Measurements from ENCODE around the gene ATF7.

ATF7 gene

DNA sequence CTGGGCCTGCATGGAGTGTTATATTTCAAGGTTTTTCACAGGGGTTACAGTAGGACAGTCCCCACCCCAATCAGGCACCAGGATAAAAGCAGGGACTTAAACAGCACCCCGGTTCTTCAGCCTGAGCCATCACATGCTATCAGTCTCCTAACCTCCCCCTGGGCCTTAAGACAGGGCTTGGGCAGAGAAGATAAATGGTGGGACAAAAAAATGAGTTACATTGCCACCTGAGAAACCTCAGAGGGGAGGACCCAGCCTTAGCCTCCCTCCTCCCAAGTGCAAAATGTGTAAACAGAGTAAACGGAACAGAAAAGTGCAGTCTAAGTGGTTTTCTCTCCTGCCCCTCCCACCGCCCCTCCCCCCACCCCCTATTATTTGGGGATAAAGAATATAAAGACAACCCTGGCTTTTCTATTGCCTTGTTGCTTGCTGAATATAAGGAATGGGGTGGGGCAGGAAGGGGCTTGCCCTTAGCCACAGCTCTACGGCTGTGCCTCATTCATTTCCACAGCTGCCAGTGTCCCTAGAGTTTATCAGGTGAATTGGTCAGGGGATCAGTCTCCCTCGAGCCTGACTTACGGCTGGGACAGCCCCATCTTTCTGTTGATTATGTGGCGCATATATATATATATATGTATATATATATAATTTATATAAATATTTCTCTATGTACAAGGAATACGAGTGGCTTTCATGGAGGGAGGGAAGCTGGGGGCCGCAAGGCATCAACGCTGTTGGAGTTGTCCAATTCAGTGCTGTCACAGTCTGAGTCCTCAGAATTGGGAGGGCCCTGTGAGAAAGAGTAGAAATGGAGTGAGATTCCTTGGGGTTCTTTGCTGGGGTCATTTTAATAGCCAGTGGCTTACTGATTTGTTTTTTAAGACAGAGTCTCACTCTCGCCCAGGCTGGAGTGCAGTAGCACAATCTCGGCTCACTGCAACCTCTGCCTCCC, 145.4 kb downstream of the ATF7 start:
- no peak for DNase-seq

DNA sequence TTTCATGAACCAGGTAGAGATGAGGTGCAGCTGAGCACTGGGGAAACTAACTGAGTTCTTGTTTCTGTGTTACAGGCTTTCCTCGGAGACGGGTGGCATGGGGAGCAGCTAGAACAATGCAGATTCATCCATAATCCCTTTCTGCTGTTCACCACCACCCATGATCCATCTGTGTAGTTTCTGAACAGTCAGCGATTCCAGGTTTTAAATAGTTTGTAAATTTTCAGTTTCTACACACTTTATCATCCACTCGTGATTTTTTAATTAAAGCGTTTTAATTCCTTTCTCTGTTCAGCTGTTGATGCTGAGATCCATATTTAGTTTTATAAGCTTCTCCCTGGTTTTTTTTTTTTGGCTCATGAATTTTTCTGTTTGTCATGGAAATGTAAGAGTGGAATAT, 146.9 kb downstream of the ATF7 start:
- DNase-seq = no peak

DNA sequence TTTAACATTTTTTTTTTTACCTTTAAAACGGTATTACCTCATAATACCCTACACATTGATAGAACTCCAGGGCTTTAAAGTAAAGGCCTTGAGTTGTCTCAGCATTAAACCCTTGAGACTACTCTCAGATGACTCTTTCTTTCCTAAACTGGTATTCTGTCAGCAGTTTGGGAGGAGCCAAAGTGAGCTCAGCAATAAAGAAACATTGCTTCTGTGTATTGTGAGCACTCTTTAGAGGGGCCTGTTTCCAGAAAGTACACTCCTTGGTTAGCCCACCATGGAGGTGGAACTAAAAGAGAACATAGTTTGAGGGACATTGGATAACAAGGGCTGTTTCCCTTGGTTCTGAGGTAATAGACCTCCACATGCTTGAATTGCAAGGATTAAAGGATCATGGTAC, 147.3 kb downstream of the ATF7 start:
- DNase-seq = no peak

DNA sequence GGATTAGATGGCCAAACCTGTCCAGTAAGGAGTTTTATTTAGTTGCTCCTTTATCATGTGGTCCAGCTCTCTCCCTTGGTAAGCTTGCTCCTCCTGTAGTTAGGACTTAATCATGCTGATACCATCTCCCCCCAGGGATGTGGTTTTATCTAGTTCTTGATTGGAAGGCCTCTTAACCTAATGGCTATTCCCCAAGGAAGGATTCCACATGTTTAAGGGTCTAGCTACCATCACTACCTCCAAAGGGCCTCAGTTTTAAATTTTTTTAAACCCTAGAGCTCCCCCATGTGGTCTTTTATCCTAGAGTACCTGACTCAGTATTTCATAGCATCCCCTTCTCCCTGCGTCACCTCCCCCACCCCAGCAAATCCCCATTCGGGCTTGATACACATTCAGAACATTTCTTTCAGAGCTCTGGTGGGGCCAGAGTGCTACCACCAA, 149.4 kb downstream of the ATF7 start:
- DNase-seq = peak; percentile 50

DNA sequence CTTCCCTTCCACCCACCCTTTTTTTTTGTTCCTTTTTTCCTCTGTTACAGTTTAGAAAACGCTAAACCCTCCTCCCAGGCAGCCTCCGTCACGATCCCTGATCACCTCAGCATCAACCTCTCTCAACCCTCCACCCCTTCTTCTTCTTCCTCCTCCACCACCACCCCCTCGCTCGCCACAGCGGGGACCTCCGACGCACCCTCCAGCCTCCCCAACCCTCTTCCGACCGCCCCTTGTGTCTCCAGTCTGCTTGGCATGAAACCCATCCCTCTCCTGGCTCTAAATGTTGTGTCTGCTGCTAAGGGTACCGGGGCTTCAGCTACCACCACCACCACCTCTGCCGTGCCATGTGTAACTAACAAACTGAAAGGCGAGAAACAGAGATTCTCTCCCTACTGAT, 151.4 kb downstream of the ATF7 start:
- DNase-seq = no peak

DNA sequence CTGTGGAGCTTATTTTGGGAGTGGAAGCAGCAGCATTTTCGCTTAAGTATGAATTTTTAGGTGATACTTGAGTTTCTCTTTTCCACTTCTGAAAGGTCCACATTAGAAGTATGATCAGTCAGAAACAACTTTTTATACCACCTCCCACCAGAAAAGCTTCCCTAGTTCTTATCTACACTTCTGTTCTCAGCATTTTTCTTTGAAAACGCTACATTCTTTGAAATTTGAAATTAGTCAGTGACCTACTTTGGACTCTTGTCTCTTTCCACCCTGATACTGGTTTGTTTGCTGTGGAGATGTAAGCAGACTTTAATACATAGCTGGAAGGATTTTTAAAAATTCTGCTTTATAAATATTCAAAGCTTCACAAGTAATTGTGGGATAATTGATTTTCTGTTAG, 152.1 kb downstream of the ATF7 start:
- DNase-seq = no peak

DNA sequence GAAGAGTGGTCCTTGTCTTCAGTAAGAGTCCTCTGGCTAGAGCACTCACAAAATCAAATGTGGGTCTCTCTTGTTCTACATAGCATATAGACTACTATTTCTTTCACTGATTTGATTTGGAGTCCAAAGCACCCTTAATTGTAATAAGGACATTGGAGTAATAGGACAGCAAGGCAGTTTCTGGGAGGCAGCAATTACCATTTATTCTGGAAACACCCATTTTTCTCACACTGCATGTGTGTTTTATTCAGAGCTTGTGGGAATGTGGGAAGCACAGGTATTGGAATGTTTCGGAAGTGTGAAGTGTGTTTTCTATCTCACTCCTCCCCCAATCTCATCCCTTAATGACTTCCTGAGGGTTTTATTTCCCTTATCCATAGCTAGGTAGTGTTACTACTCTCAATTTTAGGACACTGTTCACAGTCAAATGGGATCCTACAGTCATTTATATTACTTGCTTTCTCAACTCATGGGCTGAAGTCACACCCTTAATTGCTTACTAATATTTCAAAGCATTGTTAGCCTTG, 154.1 kb downstream of the ATF7 start:
- no peak for DNase-seq

DNA sequence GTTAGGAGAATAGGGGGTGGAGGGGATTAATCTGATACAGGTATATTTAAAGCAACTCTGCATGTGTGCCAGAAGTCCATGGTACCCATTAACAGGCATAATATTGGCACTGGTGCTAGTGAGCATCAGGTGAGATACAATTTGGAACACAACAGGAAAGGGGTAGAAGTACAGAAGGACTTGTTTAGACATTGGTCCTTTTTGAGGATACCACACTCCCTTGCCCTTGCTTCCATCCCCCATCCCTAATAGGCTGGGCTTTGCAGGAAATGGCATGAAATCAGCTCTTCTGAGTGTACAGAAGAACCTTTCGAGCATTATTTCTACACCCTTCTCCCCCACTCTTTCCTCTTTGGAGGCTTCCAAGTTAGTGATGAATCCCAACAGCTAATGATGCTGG, 157.9 kb downstream of the ATF7 start:
- DNase-seq = no peak

DNA sequence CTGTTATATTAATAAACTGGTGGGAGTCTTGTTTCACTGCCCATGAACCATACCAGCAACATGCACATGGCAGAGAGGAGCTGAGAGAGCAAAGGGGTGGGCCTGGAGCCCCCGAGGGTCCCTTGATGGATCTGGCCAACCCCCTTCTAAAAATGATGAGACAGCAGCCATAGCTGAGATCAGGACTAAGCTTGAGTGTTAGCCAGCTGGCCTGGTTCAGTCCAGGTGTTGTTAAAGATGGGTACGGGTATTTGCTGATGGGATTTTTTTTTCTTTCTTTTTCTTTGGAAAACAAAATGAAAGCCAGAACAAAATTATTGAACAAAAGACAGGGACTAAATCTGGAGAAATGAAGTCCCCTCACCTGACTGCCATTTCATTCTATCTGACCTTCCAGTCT, 158.3 kb downstream of the ATF7 start:
- no peak for DNase-seq

DNA sequence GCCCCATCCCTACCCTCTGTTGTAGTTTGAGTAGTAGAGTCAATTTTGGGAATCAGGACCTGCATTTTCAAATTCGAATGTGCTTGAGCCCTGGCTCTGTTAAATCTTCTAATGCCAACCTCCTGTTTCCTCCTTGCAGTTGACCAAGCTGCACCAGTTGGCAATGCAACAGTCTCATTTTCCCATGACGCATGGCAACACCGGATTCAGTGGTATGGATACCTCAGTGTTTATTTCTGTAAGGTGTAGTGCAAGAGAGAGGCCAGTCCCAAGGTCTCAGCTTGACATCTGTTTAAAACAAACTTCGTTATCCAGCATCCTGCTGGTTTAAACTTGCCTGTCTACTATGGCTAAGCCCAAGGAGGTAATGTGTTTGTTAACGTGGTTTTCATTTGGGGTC, 159.1 kb downstream of the ATF7 start:
- DNase-seq = no peak

DNA sequence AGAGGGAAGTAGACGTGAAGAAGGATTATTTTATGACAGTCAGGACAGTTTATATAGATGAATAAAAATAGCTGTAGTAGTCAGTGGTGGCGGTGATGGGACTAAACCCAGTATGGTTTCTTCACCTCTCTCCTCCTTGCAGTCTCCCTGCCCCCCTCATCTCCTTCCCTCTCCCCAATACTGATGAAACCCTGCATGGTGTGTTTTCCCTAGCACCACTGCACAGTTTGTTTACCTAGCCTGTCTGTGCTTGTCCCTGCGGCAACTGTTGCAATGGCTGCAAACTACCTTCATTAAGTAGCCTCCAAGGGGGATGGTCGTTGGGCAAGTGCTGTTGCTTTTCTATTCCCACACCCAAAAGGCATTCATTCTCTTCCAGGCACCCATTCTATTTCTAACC, 159.5 kb downstream of the ATF7 start:
- no peak for DNase-seq

DNA sequence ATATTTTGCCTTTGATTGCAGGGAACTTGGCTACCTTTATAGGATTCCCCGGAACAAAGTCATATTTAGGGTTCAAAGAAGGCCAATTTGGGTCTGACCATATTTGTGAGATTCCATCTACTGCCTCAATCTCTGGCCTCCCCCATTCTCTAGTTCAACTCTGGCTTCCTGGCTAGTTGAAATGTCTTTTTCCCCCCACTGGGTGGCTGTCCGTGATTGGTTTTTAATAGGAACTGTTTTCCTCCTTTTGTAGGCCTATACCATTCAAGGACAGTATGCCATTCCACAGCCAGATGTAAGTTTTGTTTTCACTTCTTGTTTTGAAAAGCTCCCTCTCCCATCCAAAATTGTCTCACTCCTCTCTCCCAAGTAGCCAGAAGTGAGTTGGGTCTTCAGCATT, 160.5 kb downstream of the ATF7 start:
- no peak for DNase-seq

DNA sequence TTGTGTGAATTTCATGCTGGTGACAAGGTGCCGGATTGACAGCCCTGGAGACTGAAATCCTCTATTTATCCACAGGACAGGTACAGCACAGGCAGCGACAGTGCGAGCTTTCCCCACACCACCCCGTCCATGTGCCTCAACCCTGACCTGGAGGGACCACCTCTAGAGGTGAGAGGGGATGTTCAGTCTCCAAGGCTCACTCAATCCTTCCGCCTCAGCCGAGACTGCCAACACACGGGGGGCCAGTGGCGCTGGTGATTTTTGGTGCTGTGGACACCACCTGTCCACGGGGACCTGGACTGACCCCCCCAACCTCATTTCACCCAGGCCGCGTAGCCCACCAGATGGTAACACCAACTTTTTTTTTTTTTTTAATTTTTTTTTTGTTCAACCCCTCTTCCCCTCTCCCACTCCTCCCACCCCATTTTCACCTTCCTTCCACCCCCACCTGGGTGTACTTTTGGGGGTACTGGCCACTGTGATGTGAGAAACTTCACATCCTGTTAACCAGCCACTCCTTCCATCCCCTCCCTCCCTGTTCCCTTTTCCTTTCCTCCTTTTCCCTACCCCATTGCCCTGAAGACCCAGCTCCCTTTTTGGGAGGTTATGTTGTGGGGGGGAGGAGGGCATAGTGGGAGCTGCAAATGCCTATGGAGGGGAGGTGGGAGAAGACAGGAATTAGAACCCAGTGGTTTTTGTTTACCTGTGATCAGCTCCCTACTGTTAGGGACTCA, 161.3 kb downstream of the ATF7 start:
- no peak for DNase-seq

DNA sequence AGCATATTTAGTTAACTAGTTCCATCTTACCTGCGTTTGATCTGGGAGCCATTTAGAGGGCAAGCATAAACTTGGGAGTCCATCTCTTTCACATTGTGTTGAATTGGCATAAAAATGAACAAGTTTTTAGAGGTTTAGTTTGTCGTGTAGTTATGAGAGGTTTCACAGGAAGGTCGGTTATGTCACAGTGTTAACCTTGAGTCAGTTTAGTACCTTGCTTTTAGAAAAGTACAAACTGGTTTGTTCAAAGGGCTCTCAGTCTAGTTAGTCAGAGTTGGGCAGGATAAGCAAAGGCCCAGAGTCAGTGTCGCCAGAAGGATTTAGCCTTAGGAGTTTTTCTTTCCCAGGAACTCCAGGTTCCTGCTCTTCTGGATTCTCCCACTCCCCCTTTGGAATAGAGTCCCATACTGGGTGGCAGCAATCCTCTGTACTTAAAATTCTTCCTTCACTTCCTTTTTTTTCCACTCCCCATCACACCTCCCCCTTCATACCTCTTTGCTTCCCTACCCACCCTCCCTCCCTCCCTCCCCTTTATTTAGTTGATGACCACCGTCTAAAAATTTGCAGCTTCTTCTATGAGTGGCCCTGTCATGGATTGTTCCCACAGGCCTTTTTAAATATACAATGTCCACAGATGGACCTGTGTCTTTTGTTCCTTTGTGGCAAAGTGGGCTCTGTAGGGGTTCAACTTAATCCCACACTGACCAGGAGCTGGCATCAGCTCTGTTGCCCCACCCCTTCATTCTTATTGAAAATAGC, 162.2 kb downstream of the ATF7 start:
- no peak for DNase-seq

DNA sequence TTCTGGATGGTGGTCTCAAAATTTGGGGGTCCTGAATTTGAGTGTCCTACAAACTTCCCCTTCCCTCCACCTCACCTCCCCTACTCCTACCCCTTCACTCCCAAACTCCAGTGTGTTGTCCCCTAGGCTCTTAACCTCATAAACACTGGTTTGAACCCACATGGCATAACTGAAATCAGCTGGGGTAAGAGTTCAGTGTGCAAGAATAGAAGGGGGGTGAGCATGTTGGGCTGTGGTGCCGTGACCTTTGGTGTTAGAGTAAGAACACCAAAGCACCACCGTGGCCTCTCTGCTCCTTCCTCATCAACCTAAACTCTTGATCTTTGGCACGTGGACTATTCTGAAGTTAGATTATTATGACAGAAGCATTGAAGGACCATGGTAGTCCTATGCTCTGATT, 163.2 kb downstream of the ATF7 start:
- DNase-seq = no peak

DNA sequence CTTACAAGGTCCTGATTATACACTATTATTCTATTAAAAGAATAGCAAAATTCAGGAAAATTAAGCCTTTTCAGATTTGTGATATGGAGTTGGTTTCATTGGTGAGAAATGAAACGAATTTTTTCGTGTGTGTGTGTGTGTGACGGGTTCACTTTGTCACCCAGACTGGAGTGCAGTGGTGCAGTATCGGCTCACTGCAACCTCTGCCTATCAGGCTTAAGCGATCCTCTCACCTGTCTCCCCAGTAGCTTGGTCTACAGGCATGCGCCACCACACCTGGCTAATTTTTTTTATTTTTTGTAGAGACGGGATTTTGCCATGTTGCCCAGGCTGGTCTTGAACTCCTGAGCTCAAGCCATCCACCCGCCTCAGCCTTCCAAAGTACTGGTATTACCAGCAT, 164.6 kb downstream of the ATF7 start:
- DNase-seq = no peak

DNA sequence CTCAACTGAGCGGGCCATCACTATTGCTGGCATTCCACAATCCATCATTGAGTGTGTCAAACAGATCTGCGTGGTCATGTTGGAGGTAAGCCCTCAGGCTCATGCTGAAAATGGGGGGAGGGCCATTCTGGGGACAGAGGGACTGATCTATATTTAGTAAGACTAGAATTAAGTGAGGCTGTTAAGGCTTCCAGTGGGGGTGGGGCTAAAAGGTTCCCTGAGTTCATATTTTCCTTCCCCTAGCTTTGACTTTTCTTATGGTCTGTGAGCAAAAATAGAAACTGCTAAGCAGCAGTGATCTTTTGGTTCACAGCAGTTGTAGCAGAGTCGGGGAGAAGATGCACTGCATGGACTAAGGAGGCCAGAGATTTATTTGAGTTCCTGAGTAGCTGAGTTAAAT, 165.1 kb downstream of the ATF7 start:
- DNase-seq = no peak

DNA sequence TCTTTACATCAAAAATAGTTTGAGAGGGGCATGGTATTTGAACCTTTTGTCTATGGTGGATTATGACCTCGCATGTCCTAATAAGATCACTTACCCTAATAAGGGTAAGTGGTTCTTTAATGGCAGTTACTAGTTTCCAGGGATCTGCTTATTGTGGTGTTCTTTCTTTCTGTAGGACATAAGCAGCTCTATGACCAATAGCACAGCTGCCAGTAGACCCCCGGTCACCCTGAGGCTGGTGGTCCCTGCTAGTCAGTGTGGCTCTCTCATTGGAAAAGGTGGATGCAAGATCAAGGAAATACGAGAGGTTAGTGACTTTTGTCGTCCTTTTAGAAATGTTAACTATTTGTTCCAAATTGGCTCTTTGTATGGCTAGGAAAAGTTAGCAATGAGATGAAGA, 167.1 kb downstream of the ATF7 start:
- DNase-seq = no peak

Data from EL (cell line).